Astrocyte (in vitro differentiated cells and primary cell): ENCODE results near the gene ERBIN.

Experiments used
- EZH2 ChIP-seq: IDR thresholded peaks from 2 replicates; pipeline ENCODE4 v1.6.1; 2012; ENCODE audit warnings: mild to moderate bottlenecking, low read length, inconsistent platforms; ENCODE audit not compliant: insufficient read depth
- TF ChIP-seq, protein P1 (sequence below): IDR thresholded peaks from 2 replicates; pipeline ENCODE4 v1.5.1; 2011; ENCODE audit warnings: low read depth, mild to moderate bottlenecking, inconsistent platforms, low read length, moderate library complexity; ENCODE audit not compliant: insufficient read depth

DNA sequence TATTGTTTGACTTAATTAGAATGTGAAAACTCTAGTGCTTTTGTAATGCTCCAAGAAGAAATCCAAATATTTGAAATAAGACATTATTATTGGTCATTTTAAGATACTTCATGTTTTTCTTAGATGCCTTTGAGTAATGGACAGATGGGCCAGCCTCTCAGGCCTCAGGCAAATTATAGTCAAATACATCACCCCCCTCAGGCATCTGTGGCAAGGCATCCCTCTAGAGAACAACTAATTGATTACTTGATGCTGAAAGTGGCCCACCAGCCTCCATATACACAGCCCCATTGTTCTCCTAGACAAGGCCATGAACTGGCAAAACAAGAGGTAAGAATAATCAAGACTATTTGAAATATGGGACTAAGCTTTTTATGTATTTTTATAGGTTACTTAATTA, 148.5 kb downstream of the ERBIN start:
- TF ChIP-seq, protein P1, sequence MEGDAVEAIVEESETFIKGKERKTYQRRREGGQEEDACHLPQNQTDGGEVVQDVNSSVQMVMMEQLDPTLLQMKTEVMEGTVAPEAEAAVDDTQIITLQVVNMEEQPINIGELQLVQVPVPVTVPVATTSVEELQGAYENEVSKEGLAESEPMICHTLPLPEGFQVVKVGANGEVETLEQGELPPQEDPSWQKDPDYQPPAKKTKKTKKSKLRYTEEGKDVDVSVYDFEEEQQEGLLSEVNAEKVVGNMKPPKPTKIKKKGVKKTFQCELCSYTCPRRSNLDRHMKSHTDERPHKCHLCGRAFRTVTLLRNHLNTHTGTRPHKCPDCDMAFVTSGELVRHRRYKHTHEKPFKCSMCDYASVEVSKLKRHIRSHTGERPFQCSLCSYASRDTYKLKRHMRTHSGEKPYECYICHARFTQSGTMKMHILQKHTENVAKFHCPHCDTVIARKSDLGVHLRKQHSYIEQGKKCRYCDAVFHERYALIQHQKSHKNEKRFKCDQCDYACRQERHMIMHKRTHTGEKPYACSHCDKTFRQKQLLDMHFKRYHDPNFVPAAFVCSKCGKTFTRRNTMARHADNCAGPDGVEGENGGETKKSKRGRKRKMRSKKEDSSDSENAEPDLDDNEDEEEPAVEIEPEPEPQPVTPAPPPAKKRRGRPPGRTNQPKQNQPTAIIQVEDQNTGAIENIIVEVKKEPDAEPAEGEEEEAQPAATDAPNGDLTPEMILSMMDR, result no peak
- TF ChIP-seq EZH2, result no peak
